GM23248 (cell line): ENCODE results near the gene CEP164. TPM values are rescaled to one million over a fixed set of nuclear protein-coding genes. Genes with fewer than 3 reads are reported as not detected.
"Not testable (repeated sequence)": the region's sequence is repeated elsewhere in the genome, so short reads cannot be mapped to it uniquely, and the experiment has no call there.

Source experiments
- DNase-seq: peaks from one replicate; pipeline ENCODE4 v3.0.0-alpha.2; 2015
- H2AFZ ChIP-seq: fragments of 200-600 bp; sonication (generic); 2 replicates; pipeline ENCODE4 v1.6.1; 2016; ENCODE audit warnings: antibody characterized with exemption
- H3F3A ChIP-seq: fragments of 200-600 bp; sonication (generic); 2 replicates; pipeline ENCODE4 v1.6.1; 2016; ENCODE audit warnings: mild to moderate bottlenecking, antibody characterized with exemption, mixed run types; ENCODE audit not compliant: insufficient read depth
- H3K27ac ChIP-seq: fragments of 200-600 bp; sonication (generic); 2 replicates; pipeline ENCODE4 v1.5.1; 2016; ENCODE audit warnings: mild to moderate bottlenecking
- H3K27me3 ChIP-seq: fragments of 200-600 bp; sonication (generic); replicated peaks from 2 replicates; pipeline ENCODE4 v1.6.1; 2016; ENCODE audit warnings: mild to moderate bottlenecking; ENCODE audit not compliant: insufficient read depth
- H3K36me3 ChIP-seq: fragments of 200-600 bp; sonication (generic); 2 replicates; pipeline ENCODE4 v1.6.1; 2016; ENCODE audit warnings: low read depth, mild to moderate bottlenecking
- H3K4me1 ChIP-seq: fragments of 200-600 bp; sonication (generic); 2 replicates; pipeline ENCODE4 v1.6.1; 2016; ENCODE audit warnings: mild to moderate bottlenecking; ENCODE audit not compliant: insufficient read depth
- H3K4me2 ChIP-seq: fragments of 200-600 bp; sonication (generic); one replicate; pipeline ENCODE4 v1.6.1; 2016; ENCODE audit warnings: mild to moderate bottlenecking; ENCODE audit not compliant: unreplicated experiment
- H3K4me3 ChIP-seq: fragments of 200-600 bp; sonication (generic); 2 replicates; pipeline ENCODE4 v1.5.1; 2016; ENCODE audit warnings: mild to moderate bottlenecking
- H3K79me2 ChIP-seq: fragments of 200-600 bp; sonication (generic); 2 replicates; pipeline ENCODE4 v1.6.1; 2016; ENCODE audit warnings: mild to moderate bottlenecking; ENCODE audit not compliant: insufficient read depth
- H3K9ac ChIP-seq: fragments of 200-600 bp; sonication (generic); 2 replicates; pipeline ENCODE4 v1.6.1; 2016; ENCODE audit warnings: mild to moderate bottlenecking
- H3K9me2 ChIP-seq: fragments of 200-600 bp; sonication (generic); 2 replicates; pipeline ENCODE4 v1.6.1; 2016; ENCODE audit warnings: mixed run types, mild to moderate bottlenecking, moderate library complexity; ENCODE audit not compliant: insufficient read depth
- H3K9me3 ChIP-seq: fragments of 200-600 bp; sonication (generic); one replicate; pipeline ENCODE4 v1.6.1; 2017; ENCODE audit warnings: low read depth
- H4K20me1 ChIP-seq: fragments of 200-600 bp; sonication (generic); 2 replicates; pipeline ENCODE4 v1.6.0; 2016; ENCODE audit not compliant: insufficient read depth
- EZH2 ChIP-seq: fragments of 200-600 bp; sonication (generic); IDR thresholded peaks from 2 replicates; pipeline ENCODE4 v1.6.1; 2018; ENCODE audit warnings: antibody characterized with exemption, mild to moderate bottlenecking; ENCODE audit not compliant: insufficient read depth, poor library complexity, severe bottlenecking
- EZH2phosphoT487 ChIP-seq: fragments of 200-600 bp; sonication (generic); IDR thresholded peaks from 2 replicates; pipeline ENCODE4 v1.6.1; 2018; ENCODE audit warnings: antibody characterized with exemption, moderate library complexity, mild to moderate bottlenecking, low read depth; ENCODE audit not compliant: insufficient read depth
- WGBS, 2 experiments: methylation state at CpG; one replicate each; pipeline ENCODE4 v1.1.6; 2015 to 2017; ENCODE audit warnings: low lambda C conversion rate in 2 of 2, low coverage in 1 of 2; ENCODE audit errors: missing lambda C conversion rate in 2 of 2; 5-methylcytosine and 5-hydroxymethylcytosine counted together
- in situ Hi-C: fragments of 300-500 bp; cut with MboI; formaldehyde crosslinking; loops from 2 replicates; pipeline ENCODE4 v1.15.0; 2020
- polyA plus RNA-seq: library from polyadenylated mRNA; unstranded; fragments of >200 nt; fragmentation: Nextera tagmentation; extraction: Ambion mirVana; gene quantifications from 2 replicates; pipeline ENCODE4 v1.2.1, GENCODE V29; 2016
- total RNA-seq: library from RNA; depleted of rRNA; stranded (reverse); fragments of >200 nt; shearing (Covaris generic); gene quantifications from 2 replicates; pipeline ENCODE4 v1.2.3, GENCODE V29; 2014

The CEP164 gene
- total and polyA plus RNA-seq, 2 experiments from 2014 or later: 20.3 to 30.9 TPM

DNA sequence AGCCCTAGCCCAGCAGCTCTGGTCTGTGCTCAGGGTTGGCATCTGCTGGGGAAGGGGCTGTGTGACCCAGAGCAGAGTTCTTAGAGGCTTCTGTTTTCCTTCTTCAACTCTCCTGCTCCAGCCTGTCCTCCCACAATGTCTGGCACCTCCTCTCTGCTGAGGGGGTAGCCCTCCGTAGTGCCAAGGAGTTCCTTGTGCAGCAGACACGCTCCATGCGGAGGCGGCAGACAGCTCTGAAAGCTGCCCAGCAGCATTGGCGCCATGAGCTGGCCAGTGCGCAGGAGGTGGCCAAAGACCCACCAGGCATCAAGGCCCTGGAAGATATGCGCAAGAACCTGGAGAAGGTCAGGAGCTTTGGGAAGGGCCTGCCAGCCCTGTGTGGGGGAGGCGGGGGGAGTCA, 69.3 kb downstream of the CEP164 start:
- Histone ChIP-seq H3K36me3 (peaks cover 37% of the 10 kb centered on the region; the same call in 1 of the 2 replicates), H3K9me3 (no peaks in the 10 kb centered on the region), H4K20me1 (no peaks in the 10 kb centered on the region; the same call in 1 of the 2 replicates), H2AFZ (no peak overlapping the region), H3F3A (no peaks in the 10 kb centered on the region), H3K9me2 (no peaks in the 10 kb centered on the region), H3K27me3 (no peaks in the 10 kb centered on the region), H3K4me1 (no peaks in the 10 kb centered on the region), H3K9ac (no peak overlapping the region), H3K4me2 (no peak overlapping the region), H3K79me2 (peaks cover 10% of the 10 kb centered on the region; the same call in 1 of the 2 replicates), H3K27ac (no peak overlapping the region), H3K4me3 (no peak overlapping the region)
- DNase-seq: no peak
- WGBS, 2 experiments: 96% methylated on average over 8 of the region's 8 CpGs
- TF ChIP-seq EZH2phosphoT487: no peak
- in situ Hi-C loops: no loop called here

GRCh38 chr11:117398618-117399017, 71.0 kb downstream of the CEP164 start:
- H3K4me2 ChIP-seq, H4K20me1 ChIP-seq, H3K4me1 ChIP-seq, H3K4me3 ChIP-seq, H3K27me3 ChIP-seq, in situ Hi-C loops, DNase-seq, H3F3A ChIP-seq, H3K9me3 ChIP-seq, H3K9ac ChIP-seq, H3K27ac ChIP-seq, H2AFZ ChIP-seq, H3K9me2 ChIP-seq: not testable (repeated sequence)
- H3K79me2 ChIP-seq: peaks cover 12% of the 10 kb centered on the region; the same call in 1 of the 2 replicates
- peaks cover 28% of the 10 kb centered on the region; the same call in 1 of the 2 replicates for H3K36me3 ChIP-seq
- WGBS, 2 experiments: 96 to 100% methylated on average over 2 of the region's 2 CpGs

GRCh38 chr11:117399100-117399840, 71.6 kb downstream of the CEP164 start:
- H3K9me3 ChIP-seq, H3K9ac ChIP-seq, H2AFZ ChIP-seq, H4K20me1 ChIP-seq, H3K27me3 ChIP-seq, in situ Hi-C loops, H3K4me3 ChIP-seq, H3K4me2 ChIP-seq, H3K27ac ChIP-seq, H3K4me1 ChIP-seq, H3F3A ChIP-seq, H3K9me2 ChIP-seq, DNase-seq: not testable (repeated sequence)
- Histone ChIP-seq H3K36me3 (peaks cover 22% of the 10 kb centered on the region; the same call in 1 of the 2 replicates), H3K79me2 (peaks cover 12% of the 10 kb centered on the region; the same call in 1 of the 2 replicates)
- 97 to 100% methylated on average over 2 of the region's 2 CpGs for WGBS, 2 experiments

DNA sequence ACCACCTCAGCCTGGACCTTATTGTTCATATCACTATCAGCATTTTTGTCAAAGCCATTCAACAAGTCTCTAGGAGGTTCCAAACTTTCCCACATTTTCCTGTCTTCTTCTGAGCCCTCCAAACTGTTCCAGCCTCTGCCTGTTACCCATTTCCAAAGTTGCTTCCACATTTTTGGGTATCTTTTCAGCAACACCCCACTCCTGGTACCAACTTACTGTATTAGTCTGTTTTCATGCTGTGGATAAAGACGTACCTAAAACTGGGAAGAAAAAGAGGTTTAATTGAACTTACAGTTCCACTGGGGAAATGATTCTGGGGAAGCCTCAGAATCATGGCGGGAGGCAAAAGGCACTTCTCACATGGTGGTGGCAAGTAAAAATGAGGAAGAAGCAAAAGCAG, 78.2 kb downstream of the CEP164 start:
- H3K4me3 ChIP-seq, H2AFZ ChIP-seq, H3K9me3 ChIP-seq, H3K27ac ChIP-seq, H3K27me3 ChIP-seq, H3K4me1 ChIP-seq, H3K4me2 ChIP-seq, H4K20me1 ChIP-seq, H3K79me2 ChIP-seq, H3K9ac ChIP-seq, DNase-seq, in situ Hi-C loops, H3K9me2 ChIP-seq, H3F3A ChIP-seq: not testable (repeated sequence)
- WGBS, 2 experiments: 93 to 96% methylated on average over 2 of the region's 2 CpGs
- peaks cover 35% of the 10 kb centered on the region for H3K36me3 ChIP-seq

DNA sequence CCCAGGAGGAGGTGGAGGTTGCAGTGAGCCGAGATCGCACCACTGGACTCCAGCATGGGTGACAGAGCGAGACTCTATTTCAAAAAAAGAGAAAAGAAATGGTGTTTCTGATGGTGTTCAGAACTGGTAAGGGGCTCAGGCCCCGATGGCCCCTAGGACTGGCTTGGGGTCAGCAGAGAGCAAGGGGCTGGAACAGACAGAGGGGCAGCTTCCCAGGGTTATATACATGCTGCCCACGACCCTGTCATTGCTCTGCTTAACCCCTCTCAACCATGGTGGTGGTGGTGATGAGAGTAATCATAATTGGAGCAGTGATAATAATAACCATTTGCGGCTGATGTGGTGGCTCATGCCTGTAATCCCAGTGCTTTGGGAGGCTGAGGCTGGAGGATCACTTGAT, 79.4 kb downstream of the CEP164 start:
- 92 to 95% methylated on average over 6 of the region's 6 CpGs for WGBS, 2 experiments

More for the DNA sequence above, 79.4 kb downstream of the CEP164 start:
- Histone ChIP-seq H3K9me2 (no peaks in the 10 kb centered on the region), H3K9me3 (no peaks in the 10 kb centered on the region), H3K4me2 (no peak overlapping the region), H3K79me2 (peaks cover 2% of the 10 kb centered on the region; the same call in 1 of the 2 replicates), H3K4me1 (no peaks in the 10 kb centered on the region), H3F3A (no peaks in the 10 kb centered on the region), H2AFZ (no peak overlapping the region), H3K36me3 (peaks cover 35% of the 10 kb centered on the region), H3K27me3 (no peaks in the 10 kb centered on the region), H3K9ac (no peak overlapping the region), H3K4me3 (no peak overlapping the region), H3K27ac (no peak overlapping the region), H4K20me1 (no peaks in the 10 kb centered on the region)
- DNase-seq: no peak
- in situ Hi-C loops: no loop called here
- TF ChIP-seq EZH2phosphoT487 (no peak), EZH2 (no peak)
